HepG2 (cell line): Measurements from ENCODE around the gene DYNC2I2. TPM values are rescaled to one million over a fixed set of nuclear protein-coding genes. Genes with fewer than 3 reads are reported as not detected.

ENCODE experiments used
- HMGA1 ChIP-seq: sonication (generic); formaldehyde crosslinking; conservative IDR thresholded peaks from 2 replicates; pipeline ENCODE4 v1.4.0; 2020; ENCODE audit warnings: missing genetic modification reagents
- HNRNPUL1 ChIP-seq: fragments of 200-400 bp; formaldehyde crosslinking; IDR thresholded peaks from 2 replicates; pipeline ENCODE4 v1.6.1; 2017; ENCODE audit warnings: low read depth, mild to moderate bottlenecking, low read length, moderate library complexity
- JDP2 ChIP-seq: sonication (generic); formaldehyde crosslinking; IDR thresholded peaks from 2 replicates; pipeline ENCODE4 v1.8.1; 2022; ENCODE audit warnings: missing genetic modification reagents, borderline replicate concordance
- KDM5B ChIP-seq: sonication (generic); formaldehyde crosslinking; IDR thresholded peaks from 2 replicates; pipeline ENCODE4 v1.4.0; 2020; ENCODE audit warnings: missing genetic modification reagents, mild to moderate bottlenecking, borderline replicate concordance
- MTF2 ChIP-seq: sonication (generic); formaldehyde crosslinking; IDR thresholded peaks from 2 replicates; pipeline ENCODE4 v1.5.0; 2020; ENCODE audit warnings: missing genetic modification reagents, borderline replicate concordance
- NFKBIZ ChIP-seq: IDR thresholded peaks from 2 replicates; pipeline ENCODE4 v1.6.1; 2018; ENCODE audit warnings: missing genetic modification reagents, missing compliant biosample characterization
- PHF8 ChIP-seq: sonication (generic); formaldehyde crosslinking; IDR thresholded peaks from 2 replicates; pipeline ENCODE4 v1.5.0; 2020; ENCODE audit warnings: missing genetic modification reagents
- PRDM10 ChIP-seq: sonication (generic); formaldehyde crosslinking; IDR thresholded peaks from 2 replicates; pipeline ENCODE4 v1.4.0; 2020; ENCODE audit warnings: low read depth, missing genetic modification reagents
- TCF7 ChIP-seq: sonication (generic); IDR thresholded peaks from 2 replicates; pipeline ENCODE4 v1.6.1; 2016; ENCODE audit warnings: antibody characterized with exemption, low read depth
- TFE3 ChIP-seq: IDR thresholded peaks from 2 replicates; pipeline ENCODE4 v1.6.1; 2016
- ZBTB42 ChIP-seq: sonication (generic); formaldehyde crosslinking; IDR thresholded peaks from 2 replicates; pipeline ENCODE4 v1.5.0; 2020; ENCODE audit warnings: mild to moderate bottlenecking, missing genetic modification reagents
- ZMYM3 ChIP-seq: sonication (generic); formaldehyde crosslinking; IDR thresholded peaks from 2 replicates; pipeline ENCODE4 v1.5.1; 2020; ENCODE audit warnings: mild to moderate bottlenecking, missing genetic modification reagents
- ZMYM4 ChIP-seq: sonication (generic); formaldehyde crosslinking; IDR thresholded peaks from 2 replicates; pipeline ENCODE4 v1.8.1; 2023; ENCODE audit warnings: mild to moderate bottlenecking, missing genetic modification reagents
- ZNF275 ChIP-seq: sonication (generic); formaldehyde crosslinking; IDR thresholded peaks from 2 replicates; pipeline ENCODE4 v1.8.0; 2022; ENCODE audit warnings: missing genetic modification reagents, mild to moderate bottlenecking, inconsistent platforms, borderline replicate concordance
- ZNF337 ChIP-seq: sonication (generic); formaldehyde crosslinking; IDR thresholded peaks from 2 replicates; pipeline ENCODE4 v1.5.1; 2020; ENCODE audit warnings: missing genetic modification reagents, low read depth, mild to moderate bottlenecking, borderline replicate concordance
- ZNF367 ChIP-seq: sonication (generic); formaldehyde crosslinking; IDR thresholded peaks from 2 replicates; pipeline ENCODE4 v1.4.0; 2020; ENCODE audit warnings: missing genetic modification reagents, borderline replicate concordance
- ZNF558 ChIP-seq: sonication (generic); formaldehyde crosslinking; IDR thresholded peaks from 2 replicates; pipeline ENCODE4 v1.9.0; 2022; ENCODE audit warnings: mild to moderate bottlenecking, missing genetic modification reagents, borderline replicate concordance
- ZNF564 ChIP-seq: sonication (generic); formaldehyde crosslinking; IDR thresholded peaks from 2 replicates; pipeline ENCODE4 v1.8.1; 2023; ENCODE audit warnings: mild to moderate bottlenecking, missing genetic modification reagents
- ZNF776 ChIP-seq: sonication (generic); formaldehyde crosslinking; IDR thresholded peaks from 2 replicates; pipeline ENCODE4 v1.4.0; 2020; ENCODE audit warnings: mild to moderate bottlenecking, missing genetic modification reagents
- ZSCAN12 ChIP-seq: sonication (generic); formaldehyde crosslinking; IDR thresholded peaks from 2 replicates; pipeline ENCODE4 v1.9.0; 2021; ENCODE audit warnings: mild to moderate bottlenecking, missing genetic modification reagents
- polyA plus RNA-seq, 8 experiments: library from polyadenylated mRNA; depleted of rRNA in 3 of 8; stranded (reverse) in 7 of 8; unstranded in 1 of 8; fragments of >200 nt; fragmentation: Illumina TruSeq in 4 of 8; extraction: Trizol in 4 of 8; gene quantifications; 2 replicates each; pipeline versions ENCODE4 v1.2.1 to v1.2.3, GENCODE V29; 2011 to 2016; ENCODE audit warnings: low read depth in 4 of 8, missing spikeins in 1 of 8, mixed read lengths in 1 of 8; ENCODE audit not compliant: insufficient read depth in 1 of 8
- total RNA-seq, 5 experiments: library from RNA; depleted of rRNA; stranded (reverse); fragments of >200 nt; fragmentation: Illumina TruSeq; extraction: Trizol; gene quantifications; 2 replicates each; pipeline ENCODE4 v1.2.3, GENCODE V29; 2016; ENCODE audit warnings: low read depth in 1 of 5

DYNC2I2 gene
- total and polyA plus RNA-seq, 2 of the 13 experiments (the other 11 are each of a cell fraction or from before 2014, with no cell fraction given), result 13.7 to 40.2 TPM

- TF ChIP-seq ZNF275 (CRISPR knock-in tag), result no peak
- no peak for TF ChIP-seq ZNF337 (CRISPR knock-in tag)
- TF ChIP-seq PRDM10 (CRISPR knock-in tag), result 0 out of 2 replicates have a peak, but pooled peaks have one; percentile 19
- no peak for TF ChIP-seq ZSCAN12 (CRISPR knock-in tag)
- no peak for TF ChIP-seq ZNF776
- no peak for TF ChIP-seq ZMYM3 (CRISPR knock-in tag)
- TF ChIP-seq KDM5B (CRISPR knock-in tag), result no peak
- no peak for TF ChIP-seq ZNF558
- TF ChIP-seq ZBTB42 (CRISPR knock-in tag), result peak; percentile 58; the same call in 1 of the 2 replicates
- TF ChIP-seq ZNF564 (CRISPR knock-in tag), result no peak
- peak; percentile 35; the same call in 1 of the 2 replicates for TF ChIP-seq TFE3
- TF ChIP-seq PHF8 (CRISPR knock-in tag), result peak; percentile 62; the same call in 1 of the 2 replicates
- TF ChIP-seq HMGA1 (CRISPR knock-in tag), result no peak
- TF ChIP-seq TCF7, result no peak
- TF ChIP-seq ZNF367 (CRISPR knock-in tag), result no peak
- no peak for TF ChIP-seq JDP2 (CRISPR knock-in tag)
- no peak for TF ChIP-seq NFKBIZ
- no peak for TF ChIP-seq HNRNPUL1
- TF ChIP-seq MTF2 (CRISPR knock-in tag), result no peak
- TF ChIP-seq ZMYM4 (CRISPR knock-in tag), result no peak; the same call in 1 of the 2 replicates
Observed at GRCh38 chr9:128635266-128636023, 21.2 kb downstream of the DYNC2I2 start (continued).
